Stimulated activated memory B cell treated with anti-CD40 and anti-IgM and Interleukin-4, amounts not matched to agents 10 μg/mL and 1 μg/mL and 100 μg/mL, for 72 hours (primary cell): ENCODE results near the gene TSPAN5.
"Not testable (repeated sequence)": the region's sequence is repeated elsewhere in the genome, so short reads cannot be mapped to it uniquely, and the experiment has no call there.

ENCODE experiments used
- ATAC-seq: fragments of 150-1000 bp; cut with Tn5 transposase; 2 replicates; pipeline ENCODE4 v1.10.0; 2021
- H3K27ac Mint-ChIP-seq: one replicate; pipeline ENCODE4 v1.8.0; 2022; ENCODE audit warnings: mild to moderate bottlenecking, mixed read lengths
- H3K27me3 Mint-ChIP-seq: one replicate; pipeline ENCODE4 v1.8.0; 2022; ENCODE audit warnings: mixed read lengths
- H3K36me3 Mint-ChIP-seq: one replicate; pipeline ENCODE4 v1.8.0; 2022; ENCODE audit warnings: mixed read lengths
- H3K4me1 Mint-ChIP-seq: one replicate; pipeline ENCODE4 v1.8.0; 2022; ENCODE audit warnings: mixed read lengths
- H3K4me3 Mint-ChIP-seq: one replicate; pipeline ENCODE4 v1.8.0; 2022; ENCODE audit warnings: mild to moderate bottlenecking, moderate library complexity, mixed read lengths
- H3K9me3 Mint-ChIP-seq: one replicate; pipeline ENCODE4 v1.8.0; 2022; ENCODE audit warnings: mixed read lengths

TSPAN5 gene

GRCh38 chr4:98466868-98467599, 191.4 kb downstream of the TSPAN5 start:
- no peaks in the 10 kb centered on the region for H3K27me3 Mint-ChIP-seq
- peaks cover 1% of the 10 kb centered on the region for H3K9me3 Mint-ChIP-seq
- peak overlapping the region; percentile 48 for H3K27ac Mint-ChIP-seq
- peaks cover 7% of the 10 kb centered on the region for H3K4me1 Mint-ChIP-seq
- H3K4me3 Mint-ChIP-seq = no peak overlapping the region
- no peak for ATAC-seq
- peaks cover 11% of the 10 kb centered on the region for H3K36me3 Mint-ChIP-seq

- Mint-ChIP-seq H3K36me3 (no peaks in the 10 kb centered on the region), H3K4me1 (peaks cover 2% of the 10 kb centered on the region), H3K27ac (no peak overlapping the region), H3K9me3 (peaks cover 6% of the 10 kb centered on the region), H3K4me3 (no peak overlapping the region), H3K27me3 (no peaks in the 10 kb centered on the region)
- no peak for ATAC-seq
Measured at GRCh38 chr4:98462487-98462886, 195.9 kb downstream of the TSPAN5 start.

DNA sequence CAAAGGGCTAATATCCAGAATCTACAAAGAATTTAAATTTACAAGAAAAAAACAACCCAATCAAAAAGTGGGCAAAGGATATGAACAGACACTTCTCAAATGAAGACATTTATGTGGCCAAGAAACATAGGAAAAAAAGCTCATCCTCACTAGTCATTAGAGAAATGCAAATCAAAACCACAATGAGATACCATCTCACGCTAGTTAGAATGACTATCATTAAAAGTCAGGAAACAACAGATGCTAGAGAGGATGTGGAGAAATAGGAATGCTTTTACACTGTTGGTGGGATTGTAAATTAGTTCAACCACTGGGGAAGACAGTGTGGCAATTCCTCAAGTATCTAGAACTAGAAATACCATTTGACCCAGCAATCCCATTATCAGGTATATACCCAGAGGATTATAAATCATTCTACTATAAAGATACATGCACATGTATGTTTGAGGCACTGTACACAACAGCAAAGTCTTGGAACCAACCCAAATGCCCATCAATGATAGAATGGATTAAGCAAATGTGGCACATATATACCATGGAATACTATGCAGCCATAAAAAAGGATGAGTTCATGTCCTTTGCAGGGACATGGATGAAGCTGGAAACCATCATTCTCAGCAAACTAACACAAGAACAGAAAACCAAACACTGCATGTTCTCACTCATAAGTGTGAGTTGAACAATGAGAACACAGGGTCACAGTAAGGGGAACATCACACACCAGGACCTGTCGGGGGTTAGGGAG, 197.1 kb downstream of the TSPAN5 start:
- not testable (repeated sequence) for H3K9me3 Mint-ChIP-seq, H3K27ac Mint-ChIP-seq, ATAC-seq, H3K4me1 Mint-ChIP-seq, H3K4me3 Mint-ChIP-seq, H3K27me3 Mint-ChIP-seq, H3K36me3 Mint-ChIP-seq

- not testable (repeated sequence) for H3K4me1 Mint-ChIP-seq, H3K4me3 Mint-ChIP-seq, H3K9me3 Mint-ChIP-seq, H3K27ac Mint-ChIP-seq, H3K27me3 Mint-ChIP-seq, ATAC-seq
- H3K36me3 Mint-ChIP-seq = peaks cover 12% of the 10 kb centered on the region
Measured at GRCh38 chr4:98457422-98457821, 201.0 kb downstream of the TSPAN5 start.

DNA sequence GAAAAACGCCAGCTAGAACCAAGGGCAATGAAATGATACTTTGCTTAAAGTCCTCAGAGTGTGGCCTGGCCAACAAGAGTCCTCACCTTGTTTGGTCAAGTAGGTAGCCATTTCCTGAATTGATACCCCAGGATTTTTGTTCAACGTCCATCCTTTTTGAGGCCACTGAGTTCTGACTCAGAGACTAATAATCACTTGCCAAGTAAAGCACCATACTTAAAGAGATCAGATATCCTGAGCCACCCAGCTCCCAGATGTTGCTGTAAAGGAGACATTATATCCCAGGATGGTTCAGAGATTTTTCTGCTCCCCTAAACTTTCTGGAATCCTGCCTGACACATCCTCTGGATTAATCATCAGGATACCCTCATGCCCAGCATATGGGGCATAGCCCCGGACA, 206.3 kb downstream of the TSPAN5 start:
- Mint-ChIP-seq H3K36me3 (peaks cover 12% of the 10 kb centered on the region), H3K9me3 (peaks cover 4% of the 10 kb centered on the region), H3K27me3 (no peaks in the 10 kb centered on the region), H3K4me3 (no peak overlapping the region), H3K27ac (no peak overlapping the region), H3K4me1 (peaks cover 32% of the 10 kb centered on the region)
- ATAC-seq = no peak

DNA sequence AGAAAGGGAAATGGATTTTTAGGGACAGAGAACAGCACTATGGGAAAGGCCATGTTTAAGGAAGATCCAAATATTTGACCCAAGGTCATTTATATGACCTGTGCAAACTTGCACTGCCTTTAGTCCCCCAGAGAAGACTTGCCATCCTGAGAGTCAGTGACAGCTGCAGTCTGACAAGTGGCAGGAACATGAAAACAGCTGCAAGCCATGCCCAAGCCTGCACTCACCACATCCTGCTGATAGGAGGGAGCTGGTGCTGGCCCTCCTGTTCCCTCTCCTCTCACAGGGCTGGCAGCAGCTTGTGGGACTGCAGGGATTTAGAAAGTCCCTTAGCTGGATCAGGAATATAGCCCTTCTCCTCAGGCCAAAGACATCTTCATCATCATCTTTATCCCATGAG, 209.5 kb downstream of the TSPAN5 start:
- Mint-ChIP-seq H3K36me3 (peaks cover 7% of the 10 kb centered on the region), H3K4me1 (peaks cover 44% of the 10 kb centered on the region), H3K4me3 (no peak overlapping the region), H3K27me3 (no peaks in the 10 kb centered on the region), H3K27ac (no peak overlapping the region), H3K9me3 (peaks cover 4% of the 10 kb centered on the region)
- ATAC-seq = no peak

DNA sequence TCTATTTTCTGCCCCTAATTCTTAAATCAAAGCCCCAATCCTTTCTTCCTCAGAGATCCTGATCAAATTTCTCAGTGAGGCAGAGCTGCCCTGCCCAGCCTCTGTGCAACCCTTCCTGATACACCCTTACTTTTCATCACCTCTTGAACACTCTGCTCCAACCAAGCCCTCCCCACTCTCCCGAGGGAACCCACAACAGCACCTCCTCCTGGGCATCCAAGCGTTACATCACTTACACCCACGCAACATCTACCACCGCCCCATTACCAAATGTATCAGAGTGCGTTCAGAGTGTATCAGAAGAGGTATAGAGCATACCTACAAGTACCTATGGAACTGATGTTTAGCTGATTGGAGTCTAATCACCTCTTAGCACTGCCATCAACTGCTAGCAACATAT, 210.8 kb downstream of the TSPAN5 start:
- Mint-ChIP-seq H3K9me3 (no peaks in the 10 kb centered on the region), H3K36me3 (peaks cover 13% of the 10 kb centered on the region), H3K4me3 (peak overlapping the region; percentile 29), H3K4me1 (peaks cover 38% of the 10 kb centered on the region), H3K27me3 (no peaks in the 10 kb centered on the region), H3K27ac (peak overlapping the region; percentile 82)
- ATAC-seq = peak; percentile 42

DNA sequence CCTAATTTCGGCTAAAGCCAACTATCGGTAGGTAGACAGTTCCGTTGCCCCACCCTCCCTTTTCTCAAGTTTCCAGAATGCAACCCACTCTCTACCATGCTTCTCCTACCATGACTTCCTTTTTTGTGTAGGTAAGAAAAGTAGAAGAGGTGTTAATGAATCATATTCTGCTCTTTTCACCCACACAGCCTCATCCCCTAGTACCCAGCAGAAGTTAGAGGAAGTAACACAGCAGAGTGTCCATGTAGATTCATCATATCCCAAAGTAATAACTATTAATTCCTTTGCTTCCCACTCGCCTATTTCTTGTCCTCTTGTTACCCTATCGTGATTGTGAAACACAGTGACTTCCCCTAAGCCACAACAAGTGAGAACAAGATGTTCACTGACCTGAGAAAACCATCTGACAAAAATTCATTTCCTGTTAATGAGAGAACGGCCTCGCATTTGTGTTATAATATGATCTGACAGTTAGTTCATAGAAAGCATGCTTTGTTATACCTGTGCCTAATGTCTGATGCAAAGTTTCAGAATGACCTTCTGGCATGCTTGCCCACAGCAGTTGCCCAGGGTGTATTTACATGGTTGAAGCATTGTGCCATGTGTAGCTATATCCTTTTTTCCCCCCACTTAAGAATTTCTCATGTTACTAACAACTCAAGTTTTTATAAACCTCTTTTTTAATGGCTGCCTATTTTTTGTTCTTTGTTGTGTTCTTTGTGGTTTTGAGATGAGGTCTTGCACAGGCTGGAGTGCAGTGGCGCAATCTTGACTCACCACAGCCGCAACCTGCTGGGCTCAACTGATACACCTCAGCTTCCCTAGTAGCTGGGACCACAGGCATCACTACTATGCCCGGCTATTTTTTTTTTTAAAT, 211.7 kb downstream of the TSPAN5 start:
- Mint-ChIP-seq H3K4me3 (peak overlapping the region; percentile 49), H3K9me3 (no peaks in the 10 kb centered on the region), H3K4me1 (peaks cover 38% of the 10 kb centered on the region), H3K27ac (peak overlapping the region; percentile 82), H3K36me3 (peaks cover 22% of the 10 kb centered on the region), H3K27me3 (no peaks in the 10 kb centered on the region)
- peak; percentile 92 for ATAC-seq

- Mint-ChIP-seq H3K4me1 (peaks cover 36% of the 10 kb centered on the region), H3K36me3 (peaks cover 36% of the 10 kb centered on the region)
Measured at GRCh38 chr4:98444371-98444770, 214.0 kb downstream of the TSPAN5 start.

DNA sequence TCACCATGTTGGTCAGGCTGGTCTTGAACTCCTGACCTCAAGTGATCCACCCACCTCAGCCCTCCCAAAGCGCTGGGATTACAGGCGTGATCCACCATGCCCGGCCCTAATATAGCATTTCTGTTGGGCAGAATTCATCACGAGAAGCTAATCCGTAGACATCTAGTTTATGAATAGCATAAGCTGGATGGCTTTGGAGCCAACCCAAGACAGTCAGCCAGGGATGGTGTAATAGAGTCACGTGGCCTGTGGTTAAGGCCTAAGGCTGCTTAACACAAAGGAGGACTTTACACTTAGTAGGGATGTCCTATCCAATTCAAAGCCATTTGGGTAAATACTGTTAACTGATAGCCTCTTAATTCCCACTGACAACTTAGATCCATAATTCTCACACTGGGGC, 223.6 kb downstream of the TSPAN5 start:
- no peaks in the 10 kb centered on the region for H3K4me1 Mint-ChIP-seq
- no peak overlapping the region for H3K4me3 Mint-ChIP-seq
- H3K36me3 Mint-ChIP-seq = peaks cover 44% of the 10 kb centered on the region
- no peaks in the 10 kb centered on the region for H3K9me3 Mint-ChIP-seq
- no peak for ATAC-seq
- H3K27ac Mint-ChIP-seq = no peak overlapping the region
- H3K27me3 Mint-ChIP-seq = no peaks in the 10 kb centered on the region

More at GRCh38 chr4:98444371-98444770, 214.0 kb downstream of the TSPAN5 start:
- H3K27ac Mint-ChIP-seq = no peak overlapping the region
- no peak for ATAC-seq
- H3K4me3 Mint-ChIP-seq = no peak overlapping the region
- no peaks in the 10 kb centered on the region for H3K9me3 Mint-ChIP-seq
- no peaks in the 10 kb centered on the region for H3K27me3 Mint-ChIP-seq

DNA sequence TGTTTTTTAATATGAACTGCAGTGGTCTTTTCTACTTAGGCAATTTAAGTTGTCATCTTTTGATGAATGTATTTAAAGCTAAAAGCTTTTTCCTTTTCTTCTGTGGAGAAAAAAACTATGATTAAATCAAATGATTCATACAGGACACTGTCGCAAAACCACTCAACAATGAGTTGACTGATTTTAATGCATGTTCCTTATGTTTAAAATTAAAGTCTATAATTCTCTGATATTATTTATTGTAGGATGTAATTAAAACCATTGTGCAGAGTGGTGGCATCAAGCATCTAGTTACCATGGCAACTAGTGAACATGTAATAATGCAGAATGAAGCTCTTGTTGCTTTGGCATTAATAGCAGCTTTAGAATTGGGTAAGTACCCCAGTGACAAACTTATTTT, 224.7 kb downstream of the TSPAN5 start:
- no peak overlapping the region for H3K4me3 Mint-ChIP-seq
- no peak overlapping the region for H3K27ac Mint-ChIP-seq
- H3K9me3 Mint-ChIP-seq = no peaks in the 10 kb centered on the region
- peaks cover 35% of the 10 kb centered on the region for H3K36me3 Mint-ChIP-seq
- no peak for ATAC-seq
- H3K27me3 Mint-ChIP-seq = no peaks in the 10 kb centered on the region
- H3K4me1 Mint-ChIP-seq = no peaks in the 10 kb centered on the region

- peak overlapping the region; percentile 41 for H3K27ac Mint-ChIP-seq
- peaks cover 5% of the 10 kb centered on the region for H3K9me3 Mint-ChIP-seq
- H3K4me1 Mint-ChIP-seq = peaks cover 14% of the 10 kb centered on the region
- H3K27me3 Mint-ChIP-seq = no peaks in the 10 kb centered on the region
- no peak overlapping the region for H3K4me3 Mint-ChIP-seq
- ATAC-seq = no peak
- peaks cover 32% of the 10 kb centered on the region for H3K36me3 Mint-ChIP-seq
Measured at GRCh38 chr4:98430708-98431403, 227.6 kb downstream of the TSPAN5 start.

GRCh38 chr4:98423009-98423408, 235.4 kb downstream of the TSPAN5 start:
- H3K36me3 Mint-ChIP-seq = peaks cover 67% of the 10 kb centered on the region
- peaks cover 20% of the 10 kb centered on the region for H3K4me1 Mint-ChIP-seq
- no peaks in the 10 kb centered on the region for H3K27me3 Mint-ChIP-seq
- ATAC-seq = no peak
- H3K27ac Mint-ChIP-seq = no peak overlapping the region
- no peak overlapping the region for H3K4me3 Mint-ChIP-seq
- H3K9me3 Mint-ChIP-seq = peaks cover 7% of the 10 kb centered on the region

DNA sequence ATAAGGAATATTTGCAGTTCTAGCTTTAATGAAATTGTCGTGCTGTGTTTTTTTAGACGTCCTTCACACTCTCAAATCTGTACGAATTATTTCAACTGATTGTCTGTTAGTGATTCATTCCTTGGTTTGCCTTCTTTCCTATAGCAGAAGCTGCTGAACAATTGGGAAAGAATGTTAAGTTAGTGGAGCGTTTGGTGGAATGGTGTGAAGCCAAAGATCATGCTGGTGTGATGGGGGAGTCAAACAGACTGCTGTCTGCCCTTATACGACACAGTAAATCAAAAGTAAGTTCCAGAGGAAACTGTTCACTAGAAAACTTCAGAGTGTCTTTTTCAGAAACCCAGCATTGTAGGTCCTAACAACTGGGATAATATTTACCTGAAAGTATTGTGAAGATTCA, 237.3 kb downstream of the TSPAN5 start:
- H3K9me3 Mint-ChIP-seq = peaks cover 4% of the 10 kb centered on the region
- H3K4me1 Mint-ChIP-seq = peaks cover 9% of the 10 kb centered on the region
- H3K27me3 Mint-ChIP-seq = no peaks in the 10 kb centered on the region
- H3K4me3 Mint-ChIP-seq = no peak overlapping the region
- ATAC-seq = no peak
- H3K36me3 Mint-ChIP-seq = peaks cover 66% of the 10 kb centered on the region
- H3K27ac Mint-ChIP-seq = no peak overlapping the region
